Vagina (tissue), 2 donors: ENCODE measurements around the gene LARP6.

Experiments used
- POLR2A ChIP-seq, 2 donors: fragments of 450-650 bp; IDR thresholded peaks; one replicate each; pipeline ENCODE4 v1.6.1; 2017; ENCODE audit warnings: antibody characterized with exemption in 2 of 2, mild to moderate bottlenecking in 2 of 2, moderate library complexity in 2 of 2
- POLR2AphosphoS5 ChIP-seq, 2 donors: sonication (generic); formaldehyde crosslinking; IDR thresholded peaks; one replicate each; pipeline ENCODE4 v1.9.0; 2017; ENCODE audit warnings: antibody characterized with exemption in 2 of 2, mild to moderate bottlenecking in 2 of 2, low read depth in 1 of 2; ENCODE audit not compliant: insufficient read depth in 1 of 2
- TF ChIP-seq, protein P1 (sequence below), 3 experiments: fragments of 450-650 bp in 2 of 3; fragments of 200-600 bp in 1 of 3; sonication (generic) in 1 of 3; IDR thresholded peaks; one replicate each; pipeline ENCODE4 v1.5.1; 2017 to 2019; ENCODE audit warnings: antibody characterized with exemption in 3 of 3, mild to moderate bottlenecking in 2 of 3, moderate library complexity in 2 of 3

DNA sequence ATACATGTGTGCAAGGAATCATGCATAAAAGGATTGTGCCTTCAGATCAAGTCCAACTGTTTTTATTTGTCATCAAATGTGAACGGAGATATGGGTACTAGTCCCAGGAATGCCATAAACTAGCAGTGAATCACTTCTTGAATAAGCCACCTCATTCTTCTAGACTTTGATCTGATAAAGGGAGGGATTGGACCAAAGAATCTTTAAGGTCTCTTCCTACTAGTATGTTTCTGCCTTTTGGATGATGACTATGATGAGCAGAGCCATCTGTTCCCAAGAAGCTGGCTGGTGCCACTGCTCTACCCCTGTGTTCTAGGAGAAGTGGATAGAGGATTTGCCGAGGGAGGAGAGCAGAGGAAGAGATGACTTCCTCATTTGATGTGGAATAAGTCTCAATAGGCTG is 61.8 kb downstream of the LARP6 start:
- no peak for TF ChIP-seq POLR2A (IDR thresholded peaks at IDR 0.05)
- TF ChIP-seq, protein P1, sequence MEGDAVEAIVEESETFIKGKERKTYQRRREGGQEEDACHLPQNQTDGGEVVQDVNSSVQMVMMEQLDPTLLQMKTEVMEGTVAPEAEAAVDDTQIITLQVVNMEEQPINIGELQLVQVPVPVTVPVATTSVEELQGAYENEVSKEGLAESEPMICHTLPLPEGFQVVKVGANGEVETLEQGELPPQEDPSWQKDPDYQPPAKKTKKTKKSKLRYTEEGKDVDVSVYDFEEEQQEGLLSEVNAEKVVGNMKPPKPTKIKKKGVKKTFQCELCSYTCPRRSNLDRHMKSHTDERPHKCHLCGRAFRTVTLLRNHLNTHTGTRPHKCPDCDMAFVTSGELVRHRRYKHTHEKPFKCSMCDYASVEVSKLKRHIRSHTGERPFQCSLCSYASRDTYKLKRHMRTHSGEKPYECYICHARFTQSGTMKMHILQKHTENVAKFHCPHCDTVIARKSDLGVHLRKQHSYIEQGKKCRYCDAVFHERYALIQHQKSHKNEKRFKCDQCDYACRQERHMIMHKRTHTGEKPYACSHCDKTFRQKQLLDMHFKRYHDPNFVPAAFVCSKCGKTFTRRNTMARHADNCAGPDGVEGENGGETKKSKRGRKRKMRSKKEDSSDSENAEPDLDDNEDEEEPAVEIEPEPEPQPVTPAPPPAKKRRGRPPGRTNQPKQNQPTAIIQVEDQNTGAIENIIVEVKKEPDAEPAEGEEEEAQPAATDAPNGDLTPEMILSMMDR (IDR thresholded peaks at IDR 0.05): no peak
- no peak for TF ChIP-seq POLR2AphosphoS5 (IDR thresholded peaks at IDR 0.05; ENCODE audit: insufficient read depth in 1 of 2, low read depth in 1 of 2)
